ENCODE data around the gene CADPS.

CADPS gene

GRCh38 chr3:62874711-62875557 is at the start of gene CADPS:
Gene CADPS, minus strand, starts transcription at chr3:62875416. Its CDS starts 387 bp downstream, at chr3:62875029.
- DNase-seq = no peak

GRCh38 chr3:62923066-62923465 is 47.9 kb upstream of the CADPS start:
- no peak for DNase-seq

GRCh38 chr3:62922326-62922725 is 47.1 kb upstream of the CADPS start:
- DNase-seq = no peak

GRCh38 chr3:62920466-62920784 is 45.2 kb upstream of the CADPS start:
- no peak for DNase-seq

GRCh38 chr3:62919784-62920465 is 44.7 kb upstream of the CADPS start:
- no peak for DNase-seq

- no peak for DNase-seq
These were observed 43.6 kb upstream of the CADPS start for GRCh38 chr3:62918777-62919176.

- no peak for DNase-seq
These were observed 42.9 kb upstream of the CADPS start for GRCh38 chr3:62918131-62918530.

GRCh38 chr3:62911526-62911925 is 36.3 kb upstream of the CADPS start:
- no peak for DNase-seq

GRCh38 chr3:62905331-62905730 is 30.1 kb upstream of the CADPS start:
- DNase-seq = no peak

- no peak for DNase-seq
These were observed 23.6 kb upstream of the CADPS start for GRCh38 chr3:62898530-62899496.

- DNase-seq = no peak
These were observed 20.7 kb upstream of the CADPS start for GRCh38 chr3:62895901-62896300.

GRCh38 chr3:62892951-62893350 is 17.7 kb upstream of the CADPS start:
- DNase-seq = no peak

- DNase-seq = no peak
These were observed 16.8 kb upstream of the CADPS start for GRCh38 chr3:62892045-62892444.

- DNase-seq = no peak
These were observed 13.6 kb upstream of the CADPS start for GRCh38 chr3:62888778-62889177.

GRCh38 chr3:62888180-62888579 is 13.0 kb upstream of the CADPS start:
- DNase-seq = no peak

- no peak for DNase-seq
These were observed 9.9 kb upstream of the CADPS start for GRCh38 chr3:62885136-62885535.

- no peak for DNase-seq
These were observed 9.1 kb upstream of the CADPS start for GRCh38 chr3:62884096-62884870.

- DNase-seq = no peak
These were observed 7.5 kb upstream of the CADPS start for GRCh38 chr3:62882676-62883200.

GRCh38 chr3:62876064-62876463 is 848 bp upstream of the CADPS start:
- DNase-seq = no peak

GRCh38 chr3:62875558-62876002 is 364 bp upstream of the CADPS start:
- no peak for DNase-seq

GRCh38 chr3:62873761-62874710 is 1.2 kb downstream of the CADPS start:
- no peak for DNase-seq

Measured in activated CD4-positive, alpha-beta T cell treated with anti-CD3 and anti-CD28 coated beads, Interleukin-2, amount 50 U/mL, for 1 hour (primary cell).